NCI-H1436 (cell line): Measurements from ENCODE around the gene GCLC.

Experiments used
- DNase-seq: peaks from one replicate; lab custom pipeline; 2025; lab: John Stamatoyannopoulos, UW

GCLC gene

DNA sequence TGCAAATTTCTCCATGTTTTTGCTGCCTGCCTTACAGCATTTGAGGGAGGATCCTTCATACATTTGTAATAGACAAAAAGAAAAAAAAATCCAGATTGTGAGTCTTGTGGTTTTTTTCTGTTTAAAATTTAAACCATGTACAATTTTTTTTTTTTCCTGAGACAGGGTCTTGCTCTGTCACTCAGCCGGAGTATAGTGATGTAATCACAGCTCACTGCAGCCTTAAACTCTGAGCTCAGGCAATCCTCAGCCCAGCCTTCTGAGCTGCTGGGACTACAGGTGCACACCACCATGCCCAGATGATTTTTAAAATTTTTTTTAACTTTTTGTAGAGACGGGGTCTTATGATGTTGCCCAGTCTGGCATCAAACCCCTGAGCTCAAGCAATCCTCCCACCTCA lies 97.0 kb downstream of the GCLC start:
- DNase-seq: no peak
